Stimulated activated CD4-positive, alpha-beta T cell treated with anti-CD3 and anti-CD28 coated beads, Interleukin-15, amount 100 ng/mL, for 24 hours (primary cell): ENCODE data around the gene SDC4.
A peak's percentile ranks its signal among the peaks of the same experiment; 100 is the strongest.
"Not testable (repeated sequence)": the region's sequence is repeated elsewhere in the genome, so short reads cannot be mapped to it uniquely, and the experiment has no call there.

Experiments used
- DNase-seq: peaks from one replicate; pipeline ENCODE4 v3.0.0-alpha.2; 2020

Gene SDC4

DNA sequence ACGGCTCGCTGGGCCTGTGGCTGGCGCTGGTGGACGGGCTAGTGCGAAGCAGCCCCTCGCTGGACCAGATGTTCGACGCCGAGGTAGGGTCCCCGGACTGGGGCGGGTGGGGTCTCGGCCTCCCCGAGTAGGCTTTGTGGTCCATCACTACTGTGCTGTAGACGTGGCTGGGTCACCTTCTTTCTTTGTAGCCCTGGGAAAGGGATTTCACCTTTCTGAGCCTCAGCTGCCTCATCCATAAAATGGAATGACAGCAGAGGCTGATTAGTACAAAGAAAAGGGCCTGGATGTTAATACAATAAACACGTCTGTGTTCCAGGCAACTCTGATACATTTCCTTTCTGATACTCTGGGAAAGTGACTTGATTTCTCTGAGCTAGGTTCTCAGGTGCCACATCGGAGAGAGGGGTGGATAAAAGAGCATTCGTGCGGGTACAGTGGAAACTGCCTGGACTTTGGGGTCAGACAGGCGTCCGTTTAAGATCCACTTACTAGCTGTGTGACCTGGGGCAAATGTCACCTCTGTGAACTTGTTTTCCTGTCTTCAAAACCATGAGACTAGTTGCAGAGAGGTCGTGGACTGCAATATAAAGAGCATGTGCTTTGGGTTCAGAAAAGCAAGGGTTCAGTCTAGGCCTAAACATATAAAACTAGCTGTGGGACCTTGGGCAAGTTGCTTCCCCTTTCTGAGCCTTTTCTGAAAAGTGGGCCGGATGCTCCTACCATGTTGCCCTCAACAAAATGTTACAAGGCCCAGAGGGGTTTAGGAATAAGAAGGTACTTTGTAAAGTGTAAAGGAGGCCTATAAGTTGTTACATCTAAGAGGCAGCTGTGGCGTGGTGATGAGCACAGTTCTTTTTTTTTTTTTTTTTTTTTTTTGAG, 15.6 kb upstream of the SDC4 start:
- DNase-seq = no peak

DNA sequence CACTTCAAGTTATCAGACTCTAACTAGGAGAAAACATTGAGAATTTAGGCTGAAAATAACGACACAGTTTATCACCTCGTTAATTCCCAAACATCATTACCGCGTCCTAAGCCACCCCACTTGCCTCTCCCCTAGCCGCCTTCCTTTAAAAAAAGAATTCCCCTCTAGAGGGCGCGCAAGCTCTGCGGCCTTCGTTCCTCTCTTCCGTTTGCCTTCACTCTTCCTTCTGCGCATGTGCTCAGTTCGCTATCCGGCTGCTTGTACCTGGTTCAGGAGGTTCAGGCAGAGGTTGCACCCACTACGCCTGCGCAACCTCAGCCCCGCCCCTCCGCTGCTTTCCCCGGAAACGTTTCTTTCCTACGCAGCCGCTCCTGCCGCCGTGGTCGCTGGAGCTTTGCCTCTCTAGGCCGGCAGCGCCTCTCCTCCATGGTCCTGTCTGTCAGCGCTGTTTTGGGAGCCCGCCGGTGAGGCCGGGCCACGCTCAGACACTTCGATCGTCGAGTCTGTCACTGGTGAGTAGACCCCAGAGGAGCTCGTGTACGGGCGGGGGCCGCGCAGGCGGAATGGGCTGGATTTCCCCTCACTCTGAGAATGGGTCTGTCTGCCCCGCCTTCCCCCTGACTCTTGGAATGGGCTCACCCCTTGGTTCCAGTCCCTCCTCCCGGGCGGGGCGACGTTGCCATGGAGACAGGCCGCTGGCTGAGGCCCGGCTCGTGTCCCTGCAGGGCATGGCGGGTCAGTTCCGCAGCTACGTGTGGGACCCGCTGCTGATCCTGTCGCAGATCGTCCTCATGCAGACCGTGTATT, 14.8 kb upstream of the SDC4 start, which contains the start of gene SYS1:
Gene SYS1, plus strand, starts transcription at position 353 of the 807 bp plus-strand sequence. Its CDS starts 376 bp downstream, at position 729.
- peak; percentile 99 for DNase-seq

DNA sequence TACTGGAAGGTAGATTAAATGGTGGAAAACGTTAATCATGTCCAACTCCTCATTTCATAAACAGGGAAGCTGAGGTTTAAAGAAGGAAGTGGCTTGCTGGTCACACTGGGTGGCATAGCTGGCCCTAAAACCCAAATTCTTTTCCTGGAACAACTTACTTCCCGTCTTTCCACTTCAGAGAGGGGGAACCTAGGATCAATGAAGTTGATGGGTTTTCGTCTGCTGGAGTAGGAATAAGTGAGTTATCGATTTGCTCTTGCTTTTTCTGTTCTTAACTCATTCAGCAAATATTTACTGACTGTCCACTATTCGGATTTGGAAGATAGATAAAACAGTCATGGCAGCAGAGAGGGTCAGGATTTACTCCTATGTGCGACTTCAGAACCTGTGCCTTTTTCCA, 13.6 kb upstream of the SDC4 start:
- DNase-seq = no peak

DNA sequence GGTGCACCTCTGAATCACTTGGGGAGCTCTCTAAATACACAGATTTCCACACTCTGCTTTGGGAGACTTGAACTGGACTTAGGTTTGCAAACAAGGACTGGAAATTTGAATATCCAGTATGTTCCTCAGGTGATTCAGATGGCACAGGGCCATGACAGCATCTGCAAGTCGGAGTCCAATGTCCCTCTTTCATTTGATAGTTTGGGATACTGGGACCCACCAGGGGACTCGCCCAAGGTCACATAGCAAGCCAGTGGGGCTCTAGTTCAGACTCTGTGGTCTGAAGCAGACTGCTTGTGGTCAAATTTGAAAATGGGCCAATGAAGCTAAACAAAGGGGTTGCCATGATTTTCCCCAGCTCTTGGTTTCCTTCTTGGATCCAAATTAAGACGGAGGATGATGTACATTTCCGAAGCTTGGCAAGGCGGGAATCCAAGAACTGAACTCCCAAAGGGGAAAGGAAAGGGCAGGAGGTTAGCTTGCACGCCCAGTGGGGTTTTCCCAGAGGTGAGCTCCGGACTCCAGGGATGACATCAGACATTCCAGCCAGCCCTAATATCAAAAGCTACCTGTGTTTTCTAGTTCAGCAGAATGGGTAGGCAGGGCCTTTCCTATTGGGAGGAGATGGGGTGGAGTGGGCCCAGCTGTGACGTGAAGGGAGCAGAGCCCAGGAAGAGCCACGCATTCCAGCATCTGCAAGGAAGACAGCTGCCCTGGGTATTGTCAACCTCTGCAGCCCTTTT, 11.4 kb upstream of the SDC4 start:
- no peak for DNase-seq

DNA sequence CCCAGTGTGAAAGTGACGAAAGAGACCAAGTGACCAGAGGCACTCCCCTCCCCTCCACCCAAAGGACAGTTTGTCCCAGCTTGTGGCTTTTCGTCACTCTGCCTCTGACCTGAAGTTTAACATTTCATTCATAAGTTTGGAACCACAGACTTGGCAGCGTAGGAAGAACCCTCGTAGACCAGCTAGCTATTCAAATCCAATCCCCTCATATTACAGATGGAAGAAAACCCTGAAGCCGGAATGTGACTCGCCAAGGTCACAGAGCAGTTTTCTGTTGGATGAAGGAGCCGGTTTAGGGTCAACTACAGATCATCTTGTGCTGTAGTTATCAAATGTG, 10.8 kb upstream of the SDC4 start:
- no peak for DNase-seq

GRCh38 chr20:45358282-45359068, 10.3 kb upstream of the SDC4 start:
- peak; percentile 16 for DNase-seq

GRCh38 chr20:45355209-45356084, 7.2 kb upstream of the SDC4 start:
- DNase-seq = peak; percentile 25

- DNase-seq = peak; percentile 65
These were observed 6.4 kb upstream of the SDC4 start for GRCh38 chr20:45354423-45355208.

DNA sequence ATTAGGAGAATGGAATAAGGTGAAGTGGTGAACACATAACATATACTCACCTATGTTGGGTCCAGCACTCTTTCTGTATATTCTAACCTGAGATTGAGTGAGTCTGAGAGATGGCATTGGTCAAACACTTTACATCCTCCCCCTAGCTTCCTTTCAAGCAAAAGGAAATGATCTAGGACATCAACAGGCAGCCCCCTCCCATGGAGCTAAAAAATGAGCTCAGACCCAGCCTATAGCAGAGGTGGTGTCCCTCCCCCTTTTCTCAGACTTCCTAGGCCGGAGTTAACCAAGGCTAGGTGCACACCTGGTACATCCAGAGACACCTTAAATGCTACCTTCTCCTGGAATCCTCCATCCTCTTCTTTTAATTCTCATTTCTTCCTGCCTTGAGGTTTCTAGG, 5.5 kb upstream of the SDC4 start:
- DNase-seq = no peak

GRCh38 chr20:45352729-45353128, 4.5 kb upstream of the SDC4 start:
- no peak for DNase-seq

- not testable (repeated sequence) for DNase-seq
These were observed 2.6 kb upstream of the SDC4 start for GRCh38 chr20:45350795-45351194.

DNA sequence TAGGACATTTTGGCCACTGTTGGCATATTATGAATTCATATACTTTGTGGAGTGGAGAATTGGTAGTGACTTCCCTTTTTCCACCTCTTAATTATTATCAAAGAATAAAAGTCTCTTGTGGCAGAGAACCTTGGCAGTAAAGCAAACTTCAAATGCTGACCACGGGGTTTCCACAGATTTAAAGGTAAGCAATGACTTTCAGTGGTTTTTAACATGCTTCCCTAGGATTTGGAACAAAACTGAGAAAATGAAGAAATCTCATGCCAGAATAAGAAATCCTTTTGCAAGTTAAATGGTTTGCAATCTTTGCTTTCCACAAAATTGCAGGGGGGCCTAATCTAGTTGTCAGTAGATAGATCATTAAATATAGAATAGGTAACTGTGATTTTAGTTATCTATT, 2.0 kb upstream of the SDC4 start:
- no peak for DNase-seq

- no peak for DNase-seq
These were observed 808 bp downstream of the SDC4 start for GRCh38 chr20:45347297-45347935.

DNA sequence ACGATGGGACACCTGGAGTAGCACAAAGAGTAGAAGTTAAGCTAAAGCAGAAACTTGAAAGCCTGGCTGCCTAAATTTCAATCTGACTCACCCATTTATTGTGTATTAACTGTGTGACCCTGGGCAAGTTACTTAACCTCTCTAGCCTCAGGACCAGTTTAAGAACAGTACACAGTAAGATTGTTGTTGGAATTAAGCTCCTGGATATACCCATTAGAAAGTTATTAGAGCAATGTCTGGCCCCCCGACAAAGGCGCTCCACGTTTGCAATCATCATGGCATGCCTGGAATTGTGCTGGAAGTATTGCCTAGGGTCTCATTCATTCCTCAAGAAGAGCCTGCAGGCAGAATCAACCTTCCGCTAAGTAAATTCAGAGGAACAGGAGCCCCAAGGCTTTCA, 1.4 kb downstream of the SDC4 start:
- DNase-seq = no peak

DNA sequence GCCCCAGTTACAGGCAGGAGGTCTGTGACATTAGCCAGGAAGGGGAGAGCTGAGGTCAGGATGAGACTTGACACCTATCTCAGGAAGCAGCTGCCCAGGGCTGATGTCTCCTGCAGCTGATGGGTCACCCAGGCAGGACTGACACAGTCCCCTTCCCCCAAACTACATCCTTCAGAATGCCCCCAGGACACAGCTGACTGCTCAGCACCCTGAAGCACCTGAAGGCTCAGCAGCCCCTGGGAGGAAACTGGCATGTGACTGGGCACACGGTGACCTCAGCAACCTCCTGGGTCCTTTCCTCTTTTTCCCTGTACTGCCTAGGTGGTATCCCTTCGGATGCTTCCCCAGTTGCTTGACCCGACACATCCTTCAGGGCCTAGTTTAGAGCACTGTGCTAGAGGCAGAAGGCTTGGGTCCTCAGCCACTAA, 1.9 kb downstream of the SDC4 start:
- DNase-seq = no peak

- no peak for DNase-seq
These were observed 2.9 kb downstream of the SDC4 start for GRCh38 chr20:45345104-45345936.

DNA sequence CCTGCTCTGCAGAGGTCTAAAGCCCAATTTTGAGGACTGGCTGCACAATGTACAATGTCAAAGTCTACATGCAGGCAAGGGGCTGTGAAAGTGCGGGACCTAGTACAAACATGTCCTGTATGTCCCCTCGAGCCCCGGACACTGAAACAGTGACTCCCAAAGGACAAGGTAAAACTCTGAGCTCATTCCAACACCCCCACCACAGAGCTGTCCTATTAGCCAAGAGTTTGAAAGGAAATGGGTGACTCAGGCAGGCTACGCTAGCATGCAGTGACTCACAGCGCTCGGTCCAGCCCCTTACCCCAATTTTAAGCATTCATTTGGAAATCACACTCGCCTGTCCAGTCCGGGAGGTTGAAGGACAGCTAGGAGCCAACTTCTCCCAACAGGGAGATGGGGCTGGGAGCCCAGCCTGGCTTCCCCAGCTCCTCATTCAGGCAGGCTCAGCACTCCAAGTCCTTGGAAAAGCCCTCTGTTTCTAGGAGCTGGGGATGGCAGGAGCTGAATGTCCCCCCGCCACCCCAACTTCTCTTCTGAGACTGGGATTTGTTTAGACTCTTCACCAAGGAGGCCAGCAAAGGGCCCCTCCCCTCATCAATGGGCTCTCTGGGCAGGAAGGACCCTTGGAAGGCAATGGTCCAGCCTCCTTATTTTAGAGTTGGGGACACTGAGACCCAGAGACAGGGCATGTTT, 3.9 kb downstream of the SDC4 start:
- peak; percentile 37 for DNase-seq

- no peak for DNase-seq
These were observed 4.6 kb downstream of the SDC4 start for GRCh38 chr20:45343532-45344167.
